Right lobe of liver (tissue), 4 donors: ENCODE results near the gene PRKACA.

Experiments used
- POLR2A ChIP-seq: fragments of 450-650 bp; IDR thresholded peaks from one replicate; pipeline ENCODE4 v1.6.1; 2017; ENCODE audit warnings: antibody characterized with exemption, mild to moderate bottlenecking
- TF ChIP-seq, protein P1 (sequence below), 4 donors: fragments of 200-600 bp in 3 of 4; fragments of 450-650 bp in 1 of 4; IDR thresholded peaks; one replicate each; pipeline versions ENCODE4 v1.5.1 to v1.8.0; 2016 to 2022; ENCODE audit warnings: antibody characterized with exemption in 4 of 4, mild to moderate bottlenecking in 2 of 4
- donor health status: DM: no; HTN: no; CAD: no.
- donor health status: DM: no; HTN: no; CAD: no.
- donor health status: DM: no; HTN: yes; CAD: no.

DNA sequence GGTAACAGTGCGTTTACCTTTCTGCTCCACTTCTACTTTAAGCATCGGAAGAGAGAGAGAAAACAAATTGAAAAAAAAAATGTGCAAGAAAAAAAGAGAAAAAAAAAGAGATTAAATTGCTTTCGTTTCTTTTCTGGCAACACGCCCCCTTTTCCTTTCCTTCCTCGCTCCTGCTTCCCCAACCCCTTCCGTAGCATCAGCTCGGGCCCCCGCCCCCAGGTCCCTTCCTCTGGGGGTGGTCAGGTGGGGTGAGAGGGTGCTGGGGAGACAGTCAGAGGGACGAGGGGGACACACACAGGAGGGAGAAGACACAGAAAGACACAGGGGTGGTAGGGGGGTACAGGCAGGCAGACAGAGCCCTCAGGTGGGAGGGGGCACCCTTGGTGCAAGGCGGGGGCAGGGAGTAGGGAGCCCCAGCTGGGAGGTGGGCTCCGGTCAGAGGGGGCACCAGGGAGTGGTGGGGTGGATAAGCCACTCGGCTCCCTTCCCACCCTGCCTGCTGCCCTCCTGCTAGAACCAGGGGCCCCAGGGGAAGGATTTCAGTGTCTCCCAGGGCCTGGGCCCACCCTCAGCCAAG, 49.5 kb upstream of the PRKACA start:
- TF ChIP-seq POLR2A, result no peak
- TF ChIP-seq, protein P1, sequence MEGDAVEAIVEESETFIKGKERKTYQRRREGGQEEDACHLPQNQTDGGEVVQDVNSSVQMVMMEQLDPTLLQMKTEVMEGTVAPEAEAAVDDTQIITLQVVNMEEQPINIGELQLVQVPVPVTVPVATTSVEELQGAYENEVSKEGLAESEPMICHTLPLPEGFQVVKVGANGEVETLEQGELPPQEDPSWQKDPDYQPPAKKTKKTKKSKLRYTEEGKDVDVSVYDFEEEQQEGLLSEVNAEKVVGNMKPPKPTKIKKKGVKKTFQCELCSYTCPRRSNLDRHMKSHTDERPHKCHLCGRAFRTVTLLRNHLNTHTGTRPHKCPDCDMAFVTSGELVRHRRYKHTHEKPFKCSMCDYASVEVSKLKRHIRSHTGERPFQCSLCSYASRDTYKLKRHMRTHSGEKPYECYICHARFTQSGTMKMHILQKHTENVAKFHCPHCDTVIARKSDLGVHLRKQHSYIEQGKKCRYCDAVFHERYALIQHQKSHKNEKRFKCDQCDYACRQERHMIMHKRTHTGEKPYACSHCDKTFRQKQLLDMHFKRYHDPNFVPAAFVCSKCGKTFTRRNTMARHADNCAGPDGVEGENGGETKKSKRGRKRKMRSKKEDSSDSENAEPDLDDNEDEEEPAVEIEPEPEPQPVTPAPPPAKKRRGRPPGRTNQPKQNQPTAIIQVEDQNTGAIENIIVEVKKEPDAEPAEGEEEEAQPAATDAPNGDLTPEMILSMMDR (IDR thresholded peaks at IDR 0.05), result no peak
